ENCODE measurements around the gene RPL14. TPM values are rescaled to one million over a fixed set of nuclear protein-coding genes. Genes with fewer than 3 reads are reported as not detected.
A peak's percentile ranks its signal among the peaks of the same experiment; 100 is the strongest.

The RPL14 gene
- total RNA-seq (2014; rRNA removed; shearing (Covaris generic); ENCODE audit: low replicate concordance): 151 and 350 TPM in 2 replicates

DNA sequence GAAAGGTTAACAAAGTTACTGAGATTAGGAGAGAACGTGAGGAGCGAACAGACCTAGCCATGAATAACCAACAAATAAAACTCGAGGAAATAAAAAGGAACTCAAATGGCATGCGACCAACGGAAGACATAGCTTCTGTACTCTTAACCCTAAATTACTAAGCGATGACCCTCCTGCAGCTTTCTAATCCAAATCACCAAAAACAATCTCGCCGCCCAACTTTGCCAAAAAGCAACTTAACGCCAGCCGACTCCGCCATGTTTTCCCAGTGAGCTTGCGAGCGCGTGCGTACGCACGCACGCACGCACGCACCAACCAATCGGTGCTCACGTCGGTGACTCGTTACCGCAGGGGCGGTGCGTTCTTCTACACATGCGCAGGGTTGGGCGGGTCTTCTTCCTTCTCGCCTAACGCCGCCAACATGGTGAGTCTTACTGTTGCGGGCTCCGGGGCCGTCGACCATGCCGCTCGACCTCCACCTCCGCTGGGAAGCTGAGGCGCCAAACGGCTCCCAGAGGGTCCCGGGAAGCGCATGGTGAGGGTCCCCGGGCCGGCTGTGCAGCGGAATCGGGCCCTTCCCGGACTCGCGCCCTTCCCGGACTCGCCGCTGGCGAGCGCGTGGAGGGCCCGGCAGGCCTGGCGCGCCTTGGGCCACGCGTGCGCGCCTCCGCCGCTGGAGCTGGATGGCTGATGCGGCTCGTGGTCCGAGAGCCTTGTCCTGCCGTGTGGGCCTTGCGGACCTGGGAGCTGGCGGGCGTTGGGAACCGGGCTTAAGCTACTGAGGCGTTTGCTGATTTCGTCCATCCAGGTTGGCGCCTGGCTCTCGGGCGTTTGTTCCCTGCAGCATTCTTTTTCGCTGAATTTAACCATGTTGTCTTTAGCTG lies at the start of gene RPL14:
TSS of gene RPL14 (plus strand) at position 400 of the 884 bp plus-strand sequence. CDS start at position 533, 133 bp downstream.
- H3K4me3 ChIP-seq: peak within 1 kb of the TSS; percentile 64
- no peaks in the 10 kb centered on the region for H3K9me3 ChIP-seq
- H3K36me3 ChIP-seq: peaks cover 39% of the 10 kb centered on the region
- H3K27me3 ChIP-seq: no peaks in the 10 kb centered on the region
- DNase-seq: peak; percentile 93

GRCh38 chr3:40407611-40408010 lies 49.5 kb upstream of the RPL14 start:
- no peak overlapping the region for H3K4me3 ChIP-seq
- H3K36me3 ChIP-seq: no peaks in the 10 kb centered on the region

DNA sequence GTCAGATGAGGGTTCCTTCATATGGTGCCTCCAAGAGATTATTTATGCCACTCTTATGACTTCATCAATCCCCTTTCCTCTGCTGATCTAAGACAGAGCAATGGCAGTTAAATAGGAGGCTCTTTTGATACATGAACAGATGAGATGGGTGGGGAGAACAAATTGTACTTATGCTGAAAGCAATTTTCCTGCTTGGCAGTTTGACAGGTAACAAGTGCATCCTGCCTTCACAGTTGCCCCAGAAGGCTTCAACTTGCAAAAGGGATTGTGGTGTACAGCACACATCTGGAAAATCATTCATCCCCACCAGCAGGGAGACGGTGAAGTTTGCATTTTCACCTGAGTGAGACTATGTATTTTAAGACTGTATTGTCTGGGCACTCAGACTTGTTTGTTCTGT lies 42.9 kb upstream of the RPL14 start:
- DNase-seq: no peak

More at GRCh38 chr3:40407611-40408010, 49.5 kb upstream of the RPL14 start:
- DNase-seq: no peak
- Histone ChIP-seq H3K27me3 (no peaks in the 10 kb centered on the region), H3K9me3 (no peaks in the 10 kb centered on the region)

GRCh38 chr3:40417845-40418543 lies 39.1 kb upstream of the RPL14 start:
- H3K9me3 ChIP-seq: no peaks in the 10 kb centered on the region
- H3K36me3 ChIP-seq: no peaks in the 10 kb centered on the region

More for the DNA sequence above, 42.9 kb upstream of the RPL14 start:
- Histone ChIP-seq H3K36me3 (no peaks in the 10 kb centered on the region), H3K4me3 (no peak overlapping the region), H3K27me3 (no peaks in the 10 kb centered on the region), H3K9me3 (no peaks in the 10 kb centered on the region)

DNA sequence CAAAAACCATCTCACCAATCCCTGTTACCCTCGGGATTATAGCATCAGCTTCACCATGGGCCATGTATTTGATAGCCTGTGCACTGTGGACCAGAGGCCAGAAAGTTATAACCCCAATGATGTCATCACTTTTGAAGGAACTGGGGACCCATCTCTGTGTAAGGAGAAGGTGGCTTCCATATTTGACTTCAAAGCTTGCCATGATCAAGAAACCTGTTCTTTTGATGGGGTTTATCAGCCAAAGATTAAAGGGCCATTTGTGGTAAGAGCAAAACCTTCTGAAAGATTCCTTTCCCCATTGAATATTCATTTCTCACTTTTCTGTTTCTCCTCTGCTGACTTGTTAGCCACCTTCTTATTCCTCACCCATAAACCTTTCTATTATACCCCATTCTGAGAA lies 34.3 kb upstream of the RPL14 start:
- no peaks in the 10 kb centered on the region for H3K36me3 ChIP-seq
- no peaks in the 10 kb centered on the region for H3K9me3 ChIP-seq
- H3K4me3 ChIP-seq: no peak overlapping the region
- DNase-seq: no peak
- no peaks in the 10 kb centered on the region for H3K27me3 ChIP-seq

More at GRCh38 chr3:40417845-40418543, 39.1 kb upstream of the RPL14 start:
- H3K27me3 ChIP-seq: no peaks in the 10 kb centered on the region
- no peak for DNase-seq
- H3K4me3 ChIP-seq: no peak overlapping the region

DNA sequence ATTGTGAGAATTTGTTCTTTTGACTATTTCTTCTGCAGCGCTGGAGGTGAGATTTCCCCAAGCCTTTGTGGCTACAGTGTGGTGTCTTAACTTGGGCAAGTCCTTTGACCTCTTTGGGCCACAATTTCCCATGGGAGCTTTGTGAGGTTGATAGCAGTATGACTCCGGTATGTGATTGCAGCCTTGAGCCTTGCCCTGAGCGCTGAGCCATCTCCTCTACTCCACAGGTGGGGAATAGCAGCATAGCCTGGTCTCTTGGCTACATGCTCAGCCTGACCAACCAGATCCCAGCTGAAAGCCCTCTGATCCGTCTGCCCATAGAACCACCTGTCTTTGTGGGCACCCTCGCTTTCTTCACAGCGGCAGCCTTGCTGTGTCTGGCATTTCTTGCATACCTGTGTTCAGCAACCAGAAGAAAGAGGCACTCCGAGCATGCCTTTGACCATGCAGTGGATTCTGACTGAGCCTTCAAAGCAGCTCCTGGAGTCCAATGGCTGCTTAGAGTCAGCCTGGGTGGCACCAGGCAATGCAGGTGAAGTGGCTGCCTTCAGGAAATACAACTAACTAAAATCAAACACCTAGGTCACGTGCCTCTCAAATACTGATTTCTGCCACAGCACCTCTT lies 30.0 kb upstream of the RPL14 start:
- no peak overlapping the region for H3K4me3 ChIP-seq

DNA sequence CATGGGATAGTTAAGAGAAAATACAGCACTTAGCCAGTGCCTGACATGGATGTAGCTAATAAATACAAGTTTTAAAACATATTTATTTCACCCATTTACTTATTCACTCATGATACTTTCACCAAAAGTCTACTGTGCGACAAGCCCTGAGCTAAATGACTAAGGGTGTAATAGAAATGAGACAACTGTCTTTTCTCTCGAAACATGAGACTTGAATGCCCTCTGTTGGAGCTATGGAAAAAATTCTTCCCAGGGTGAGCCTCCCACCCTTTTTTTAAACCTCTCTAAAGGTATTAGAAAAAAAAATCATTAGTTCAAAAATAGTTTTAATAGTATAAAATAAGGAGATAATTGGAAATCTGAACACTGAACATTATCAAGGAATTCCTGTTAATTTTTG lies 24.3 kb upstream of the RPL14 start:
- H3K4me3 ChIP-seq: no peak overlapping the region
- H3K36me3 ChIP-seq: no peaks in the 10 kb centered on the region
- H3K27me3 ChIP-seq: no peaks in the 10 kb centered on the region
- no peak for DNase-seq
- no peaks in the 10 kb centered on the region for H3K9me3 ChIP-seq

More for the DNA sequence above, 30.0 kb upstream of the RPL14 start:
- Histone ChIP-seq H3K27me3 (no peaks in the 10 kb centered on the region), H3K9me3 (no peaks in the 10 kb centered on the region), H3K36me3 (no peaks in the 10 kb centered on the region)
- no peak for DNase-seq

DNA sequence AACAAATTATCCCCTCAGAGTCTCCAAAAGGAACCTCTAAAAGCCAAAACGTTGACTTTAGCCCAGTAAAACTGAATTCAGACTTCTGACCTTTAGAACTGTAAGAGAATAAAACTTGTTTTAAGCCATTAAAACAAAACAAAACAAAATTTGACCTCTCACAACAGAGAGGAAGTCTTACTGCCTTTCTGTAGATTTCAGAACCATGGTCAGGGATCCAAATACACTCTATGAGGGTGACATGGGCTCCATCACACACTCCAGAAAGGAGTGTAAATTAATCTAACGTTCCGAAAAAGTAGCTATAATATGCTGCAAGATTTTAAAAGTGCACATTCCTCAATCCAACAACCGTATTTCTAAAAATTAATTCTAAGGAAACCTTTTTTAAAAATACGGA lies 19.2 kb upstream of the RPL14 start:
- Histone ChIP-seq H3K36me3 (no peaks in the 10 kb centered on the region), H3K4me3 (no peak overlapping the region), H3K9me3 (no peaks in the 10 kb centered on the region), H3K27me3 (no peaks in the 10 kb centered on the region)
- no peak for DNase-seq

DNA sequence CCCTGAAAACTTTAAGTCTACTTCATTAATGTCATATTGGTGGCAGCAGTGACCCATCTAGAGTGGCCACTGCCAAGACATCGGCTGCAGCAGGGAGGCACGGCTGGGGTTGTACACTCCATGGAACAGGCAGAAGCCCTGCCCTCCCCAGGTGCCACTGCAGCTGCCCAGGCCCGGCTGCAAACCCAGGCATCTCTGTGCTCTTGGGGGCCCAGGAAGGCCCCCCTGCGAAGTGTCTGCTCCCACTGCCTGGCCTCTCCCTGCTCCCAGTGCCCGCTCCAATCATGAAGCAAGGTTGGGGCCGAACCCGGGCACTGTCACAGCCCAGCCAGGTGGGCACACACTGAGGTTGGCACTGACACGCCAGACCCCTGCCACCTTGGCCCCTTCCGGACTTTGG lies 12.1 kb upstream of the RPL14 start:
- no peaks in the 10 kb centered on the region for H3K36me3 ChIP-seq
- no peak for DNase-seq
- no peaks in the 10 kb centered on the region for H3K9me3 ChIP-seq
- no peaks in the 10 kb centered on the region for H3K27me3 ChIP-seq
- H3K4me3 ChIP-seq: no peak overlapping the region

GRCh38 chr3:40445880-40446279 lies 11.3 kb upstream of the RPL14 start:
- DNase-seq: no peak

GRCh38 chr3:40450438-40450837 lies 6.7 kb upstream of the RPL14 start:
- DNase-seq: no peak
- Histone ChIP-seq H3K9me3 (no peaks in the 10 kb centered on the region), H3K36me3 (no peaks in the 10 kb centered on the region), H3K27me3 (no peaks in the 10 kb centered on the region), H3K4me3 (no peak overlapping the region)

More at GRCh38 chr3:40445880-40446279, 11.3 kb upstream of the RPL14 start:
- Histone ChIP-seq H3K9me3 (no peaks in the 10 kb centered on the region), H3K4me3 (no peak overlapping the region), H3K27me3 (no peaks in the 10 kb centered on the region), H3K36me3 (no peaks in the 10 kb centered on the region)

DNA sequence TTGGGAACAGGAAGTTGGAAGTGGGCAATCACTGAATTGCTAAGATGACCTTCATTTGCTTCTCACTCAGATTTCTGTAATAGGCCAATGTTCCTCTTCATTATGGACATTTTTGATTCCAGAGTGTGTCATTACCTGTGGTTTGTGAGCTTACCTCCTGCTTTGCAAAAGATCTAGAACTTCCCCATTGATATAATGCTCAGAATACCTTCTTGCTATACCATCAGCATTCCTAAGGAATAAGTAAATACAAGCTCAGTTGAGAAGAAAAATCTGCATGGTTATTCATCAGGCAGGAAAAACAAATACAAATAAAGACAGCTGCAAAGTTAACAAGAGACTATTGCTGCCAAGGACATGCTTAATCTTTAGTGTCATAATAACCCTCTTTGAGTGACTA lies 5.6 kb upstream of the RPL14 start:
- H3K36me3 ChIP-seq: no peaks in the 10 kb centered on the region
- no peaks in the 10 kb centered on the region for H3K9me3 ChIP-seq
- no peak overlapping the region for H3K4me3 ChIP-seq
- no peak for DNase-seq
- H3K27me3 ChIP-seq: no peaks in the 10 kb centered on the region

GRCh38 chr3:40452057-40452456 lies 5.1 kb upstream of the RPL14 start:
- H3K36me3 ChIP-seq: no peaks in the 10 kb centered on the region
- H3K27me3 ChIP-seq: no peaks in the 10 kb centered on the region

DNA sequence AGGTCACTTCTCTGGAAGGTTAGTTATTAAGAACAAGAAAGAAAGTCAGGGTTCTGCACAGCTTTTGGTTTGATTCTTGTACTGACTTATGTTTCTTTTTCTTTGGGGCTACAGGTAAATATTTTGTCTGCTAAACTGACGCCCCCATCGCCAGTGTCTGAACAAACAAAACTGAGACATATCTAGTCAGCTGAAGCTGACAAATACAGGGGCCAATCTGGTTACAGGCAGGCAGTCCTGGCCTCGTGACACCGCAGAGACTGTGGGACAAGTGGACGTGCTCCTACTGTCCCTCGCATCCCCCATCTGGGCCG lies 4.6 kb upstream of the RPL14 start:
- no peak for DNase-seq
- Histone ChIP-seq H3K4me3 (peak overlapping the region; percentile 69), H3K36me3 (peaks cover under 1% of the 10 kb centered on the region), H3K9me3 (no peaks in the 10 kb centered on the region), H3K27me3 (no peaks in the 10 kb centered on the region)

More at GRCh38 chr3:40452057-40452456, 5.1 kb upstream of the RPL14 start:
- Histone ChIP-seq H3K9me3 (no peaks in the 10 kb centered on the region), H3K4me3 (peak overlapping the region; percentile 69; the same call in 1 of the 2 replicates)
- DNase-seq: no peak

DNA sequence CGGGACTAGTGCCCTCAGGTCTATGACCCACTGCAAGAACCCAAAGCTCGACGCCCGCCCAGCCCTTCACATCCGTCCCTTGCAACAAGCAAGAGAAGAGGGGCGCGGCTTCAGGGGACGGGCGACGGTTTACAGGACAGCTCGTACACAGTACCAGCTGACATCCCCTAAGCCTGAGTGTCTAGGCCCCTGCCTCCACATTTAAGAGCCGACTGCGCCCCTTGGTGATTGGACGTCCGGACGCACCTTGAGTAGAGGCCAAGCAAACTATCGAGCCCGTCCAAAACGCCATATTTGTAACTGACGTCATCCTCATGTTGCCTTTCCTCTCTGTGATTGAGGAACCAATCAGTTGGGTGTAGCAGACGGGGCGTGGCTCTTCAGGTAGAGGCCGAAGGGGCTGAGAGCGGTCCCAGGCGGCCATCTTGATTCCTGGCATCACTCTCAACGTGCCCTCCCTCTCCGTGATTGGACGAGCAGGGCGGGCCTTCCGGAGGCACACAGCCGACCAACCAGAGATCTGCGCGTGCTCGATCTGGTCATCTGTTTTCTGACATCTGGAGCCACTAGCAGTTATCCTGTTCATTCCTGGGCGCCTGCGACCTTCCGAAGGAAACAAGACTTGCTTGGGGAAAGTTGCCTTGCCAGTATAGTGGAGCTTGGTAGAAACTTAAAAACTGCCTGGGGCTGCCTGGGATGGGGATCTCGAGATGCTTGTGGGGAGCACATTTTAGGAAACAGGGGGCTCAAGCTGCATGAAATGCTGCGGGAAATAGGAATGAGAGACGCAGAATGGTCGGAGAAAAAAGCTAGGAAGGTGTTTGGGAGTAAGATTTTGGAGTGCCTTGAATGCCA lies 4.0 kb upstream of the RPL14 start:
- peak overlapping the region; percentile 69 for H3K4me3 ChIP-seq
- peak; percentile 96 for DNase-seq

GRCh38 chr3:40453933-40454332 lies 3.2 kb upstream of the RPL14 start:
- no peak for DNase-seq
- Histone ChIP-seq H3K36me3 (peaks cover 15% of the 10 kb centered on the region), H3K27me3 (no peaks in the 10 kb centered on the region), H3K4me3 (peak overlapping the region; percentile 69), H3K9me3 (no peaks in the 10 kb centered on the region)

More for the DNA sequence above, 4.0 kb upstream of the RPL14 start:
- H3K36me3 ChIP-seq: peaks cover 6% of the 10 kb centered on the region
- no peaks in the 10 kb centered on the region for H3K9me3 ChIP-seq
- no peaks in the 10 kb centered on the region for H3K27me3 ChIP-seq
